Mesenchymal stem cell (in vitro differentiated cells and primary cell): ENCODE measurements around the gene PURA.
A peak's percentile ranks its signal among the peaks of the same experiment; 100 is the strongest.
"Not testable (repeated sequence)": the region's sequence is repeated elsewhere in the genome, so short reads cannot be mapped to it uniquely, and the experiment has no call there.

Experiments
- DNase-seq: peaks from one replicate; pipeline ENCODE4 v3.0.0-alpha.2; 2013
- H2AFZ ChIP-seq: one replicate; pipeline ENCODE4 v1.6.1; 2013; ENCODE audit warnings: low read depth, mild to moderate bottlenecking, control low read depth, inconsistent platforms, low read length, moderate library complexity
- H2AK5ac ChIP-seq: 2 replicates; pipeline ENCODE4 v1.6.1; 2013; ENCODE audit warnings: low read length, moderate library complexity, mild to moderate bottlenecking, inconsistent platforms; ENCODE audit not compliant: severe bottlenecking
- H2BK120ac ChIP-seq: one replicate; pipeline ENCODE4 v1.6.1; 2013; ENCODE audit warnings: low read depth, mild to moderate bottlenecking, inconsistent platforms, low read length, moderate library complexity
- H2BK12ac ChIP-seq, 2 experiments: one replicate each; pipeline ENCODE4 v1.6.1; 2013; ENCODE audit warnings: inconsistent platforms in 2 of 2, low read length in 2 of 2, mild to moderate bottlenecking in 2 of 2, moderate library complexity in 2 of 2, control low read depth in 1 of 2
- H2BK15ac ChIP-seq: one replicate; pipeline ENCODE4 v1.6.1; 2013; ENCODE audit warnings: mild to moderate bottlenecking, low read depth, inconsistent platforms; ENCODE audit not compliant: poor library complexity, severe bottlenecking
- H2BK5ac ChIP-seq: 2 replicates; pipeline ENCODE4 v1.6.1; 2013; ENCODE audit warnings: low read depth, mild to moderate bottlenecking, low read length, control low read depth, inconsistent platforms; ENCODE audit not compliant: poor library complexity, severe bottlenecking
- H3K14ac ChIP-seq, 2 experiments: one replicate each; pipeline ENCODE4 v1.6.1; 2013; ENCODE audit warnings: inconsistent platforms in 2 of 2, low read length in 2 of 2, control low read depth in 1 of 2, mild to moderate bottlenecking in 1 of 2, moderate library complexity in 1 of 2
- H3K18ac ChIP-seq, 2 experiments: one replicate each; pipeline ENCODE4 v1.6.1; 2013; ENCODE audit warnings: inconsistent platforms in 2 of 2, low read length in 2 of 2, control low read depth in 1 of 2, low read depth in 1 of 2, mild to moderate bottlenecking in 1 of 2
- H3K23ac ChIP-seq, 2 experiments: one replicate each; pipeline ENCODE4 v1.6.1; 2013; ENCODE audit warnings: inconsistent platforms in 2 of 2, low read length in 2 of 2, mild to moderate bottlenecking in 2 of 2, moderate library complexity in 2 of 2, control low read depth in 1 of 2
- H3K27ac ChIP-seq: 2 replicates; pipeline ENCODE4 v1.5.1; 2013; ENCODE audit warnings: mild to moderate bottlenecking, moderate library complexity, low read length, control low read depth, inconsistent platforms; ENCODE audit not compliant: poor library complexity, severe bottlenecking
- H3K27me3 ChIP-seq, 2 experiments: 2 replicates each; pipeline versions ENCODE4 v1.6.1 to v1.7.0; 2013; ENCODE audit warnings: low read length in 2 of 2, mild to moderate bottlenecking in 2 of 2, moderate library complexity in 2 of 2, control low read depth in 1 of 2, inconsistent platforms in 1 of 2; ENCODE audit not compliant: control insufficient read depth in 1 of 2, insufficient read depth in 1 of 2
- H3K36me3 ChIP-seq, 2 experiments: 2 replicates each; pipeline versions ENCODE4 v1.6.1 to v1.7.0; 2013; ENCODE audit warnings: low read length in 2 of 2, control low read depth in 1 of 2, inconsistent platforms in 1 of 2, low read depth in 1 of 2, mild to moderate bottlenecking in 1 of 2; ENCODE audit not compliant: insufficient read depth in 2 of 2, control insufficient read depth in 1 of 2
- H3K4ac ChIP-seq, 2 experiments: one replicate each; pipeline ENCODE4 v1.6.1; 2013; ENCODE audit warnings: inconsistent platforms in 2 of 2, low read length in 2 of 2, mild to moderate bottlenecking in 2 of 2, moderate library complexity in 2 of 2, control low read depth in 1 of 2, low read depth in 1 of 2
- H3K4me1 ChIP-seq: 2 replicates; pipeline ENCODE4 v1.6.1; 2013; ENCODE audit warnings: low read depth, low read length, control low read depth; ENCODE audit not compliant: control insufficient read depth, insufficient read depth
- H3K4me2 ChIP-seq: 2 replicates; pipeline ENCODE4 v1.6.1; 2013; ENCODE audit warnings: low read length, mild to moderate bottlenecking, inconsistent platforms; ENCODE audit not compliant: poor library complexity, severe bottlenecking
- H3K4me3 ChIP-seq, 2 experiments: 2 replicates each; pipeline versions ENCODE4 v1.5.1 to v1.7.0; 2013; ENCODE audit warnings: low read length in 2 of 2, mild to moderate bottlenecking in 2 of 2, control low read depth in 1 of 2, low read depth in 1 of 2; ENCODE audit not compliant: insufficient read depth in 1 of 2
- H3K79me1 ChIP-seq: replicated peaks from 2 replicates; pipeline ENCODE4 v1.6.1; 2013; ENCODE audit warnings: mild to moderate bottlenecking, control low read depth, low read length, inconsistent platforms; ENCODE audit not compliant: poor library complexity, severe bottlenecking
- H3K9ac ChIP-seq: 2 replicates; pipeline ENCODE4 v1.7.0; 2013; ENCODE audit warnings: mild to moderate bottlenecking, low read length, moderate library complexity
- H3K9me3 ChIP-seq: 2 replicates; pipeline ENCODE4 v1.7.0; 2013; ENCODE audit warnings: mild to moderate bottlenecking, low read length; ENCODE audit not compliant: control insufficient read depth
- H4K8ac ChIP-seq: one replicate; pipeline ENCODE4 v1.6.1; 2013; ENCODE audit warnings: inconsistent platforms, mild to moderate bottlenecking, low read length, moderate library complexity
- H4K91ac ChIP-seq: one replicate; pipeline ENCODE4 v1.6.1; 2013; ENCODE audit warnings: mild to moderate bottlenecking, low read length, inconsistent platforms
- WGBS: methylation state at CpG from one replicate; pipeline ENCODE4 v1.1.7; 2013; ENCODE audit warnings: mixed read lengths; 5-methylcytosine and 5-hydroxymethylcytosine counted together

Gene PURA

DNA sequence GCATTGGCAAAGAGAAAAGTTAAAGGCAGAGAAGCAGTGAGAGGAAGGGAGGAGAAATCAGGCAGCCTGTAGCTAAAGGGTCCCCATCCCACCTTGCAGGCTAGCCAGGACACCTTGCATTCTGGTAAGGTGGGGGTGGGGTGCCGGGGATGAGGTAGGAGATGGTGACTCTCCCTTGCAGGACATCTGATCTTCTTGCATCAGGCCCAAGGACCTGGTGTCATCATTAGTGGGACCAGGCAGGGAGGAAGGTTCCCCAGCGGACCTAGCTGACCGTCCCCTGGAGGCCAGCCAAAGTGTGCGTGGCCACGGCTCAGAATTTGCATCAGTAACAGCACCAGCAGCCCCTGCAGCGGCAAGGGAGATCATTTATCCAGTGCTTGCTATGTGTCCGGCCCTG, 39.3 kb downstream of the PURA start:
- Histone ChIP-seq H3K9ac (no peak overlapping the region), H3K27ac (no peak overlapping the region), H3K79me1 (peaks cover 3% of the 10 kb centered on the region), H2BK15ac (no peak overlapping the region), H3K23ac (no peak overlapping the region), H2BK12ac (no peak overlapping the region), H3K4me3 (no peak overlapping the region), H3K4me1 (peaks cover 3% of the 10 kb centered on the region), H3K4me2 (no peak overlapping the region), H2AK5ac (no peak overlapping the region), H4K8ac (no peak overlapping the region), H3K27me3 (peaks cover 0 to 36% of the 10 kb centered on the region in 2 experiments), H2AFZ (no peak overlapping the region), H3K9me3 (no peaks in the 10 kb centered on the region), H3K18ac (no peak overlapping the region), H3K4ac (no peak overlapping the region), H4K91ac (no peak overlapping the region), H3K36me3 (no peaks in the 10 kb centered on the region), H2BK5ac (no peak overlapping the region), H2BK120ac (no peak overlapping the region), H3K14ac (no peak overlapping the region)
- DNase-seq, result no peak
- WGBS, result 73% methylated on average over 7 of the region's 7 CpGs

DNA sequence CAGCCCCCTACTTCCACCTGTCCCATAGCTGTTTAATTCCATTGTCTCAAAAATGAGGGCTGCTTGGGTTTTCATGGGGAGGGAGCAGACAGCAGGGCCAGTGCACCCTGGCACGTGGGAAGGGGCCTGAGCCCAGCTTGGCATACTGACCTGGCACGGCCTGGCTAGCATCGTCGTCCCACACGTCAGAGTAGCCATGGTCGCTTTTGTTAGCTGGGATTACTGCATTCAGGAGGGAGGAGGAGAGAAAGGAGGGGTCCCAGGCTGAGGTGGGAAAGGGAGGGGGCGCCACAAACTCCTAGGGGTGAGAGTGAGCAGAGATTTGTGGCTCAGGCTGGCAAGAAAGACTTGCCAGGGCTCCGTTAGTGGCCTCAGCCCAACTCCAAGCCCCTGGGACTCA, 40.0 kb downstream of the PURA start:
- 56% methylated on average over 7 of the region's 8 CpGs for WGBS
- Histone ChIP-seq H2BK12ac (no peak overlapping the region), H3K4me1 (peaks cover 3% of the 10 kb centered on the region), H2AFZ (no peak overlapping the region), H3K79me1 (peaks cover 3% of the 10 kb centered on the region), H3K23ac (peak overlapping the region in 1 of 2 experiments; percentile 1), H2AK5ac (no peak overlapping the region), H3K9ac (peak overlapping the region; percentile 20), H3K27me3 (peaks cover 0 to 31% of the 10 kb centered on the region in 2 experiments), H2BK120ac (no peak overlapping the region), H3K18ac (no peak overlapping the region), H3K36me3 (no peaks in the 10 kb centered on the region), H3K4me2 (no peak overlapping the region), H4K91ac (no peak overlapping the region), H3K4me3 (no peak overlapping the region), H2BK15ac (no peak overlapping the region), H2BK5ac (no peak overlapping the region), H4K8ac (no peak overlapping the region), H3K9me3 (no peaks in the 10 kb centered on the region), H3K27ac (no peak overlapping the region), H3K14ac (no peak overlapping the region), H3K4ac (no peak overlapping the region)
- no peak for DNase-seq

DNA sequence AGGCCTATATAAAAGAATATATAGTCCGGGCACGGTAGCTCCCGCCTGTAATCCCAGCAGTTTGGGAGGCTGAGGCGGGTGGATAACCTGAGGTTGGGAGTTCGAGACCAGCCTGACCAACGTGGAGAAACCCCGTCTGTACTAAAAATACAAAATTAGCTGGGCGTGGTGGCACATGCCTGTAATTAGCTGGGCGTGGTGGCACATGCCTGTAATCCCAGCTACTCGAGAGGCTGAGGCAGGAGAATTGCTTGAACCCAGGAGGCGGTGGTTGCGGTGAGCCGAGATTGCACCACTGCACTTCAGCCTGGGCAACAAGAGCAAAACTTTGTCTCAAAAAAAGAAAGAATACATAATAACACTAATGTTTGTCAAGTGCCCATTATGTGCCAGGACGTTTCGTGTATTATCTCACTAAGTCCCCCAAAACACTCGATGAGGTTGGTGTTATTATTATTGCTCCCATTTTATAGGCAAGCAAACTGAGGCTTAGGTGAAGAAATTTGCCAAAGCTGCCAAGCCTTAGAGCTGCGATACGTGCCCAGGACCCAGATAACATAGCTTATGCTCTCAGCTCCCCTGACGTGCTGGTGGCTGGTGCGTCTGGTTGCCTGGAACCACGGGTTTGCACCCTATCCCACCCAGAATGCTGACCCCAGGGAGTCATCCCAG, 40.9 kb downstream of the PURA start:
- H2BK15ac ChIP-seq, H4K91ac ChIP-seq, H3K14ac ChIP-seq, DNase-seq, H3K27ac ChIP-seq, H2BK12ac ChIP-seq, H3K4me2 ChIP-seq, H3K4me3 ChIP-seq, H3K4me1 ChIP-seq, H2AK5ac ChIP-seq, H3K79me1 ChIP-seq, H3K4ac ChIP-seq, H4K8ac ChIP-seq, H3K9me3 ChIP-seq, H3K23ac ChIP-seq, H2AFZ ChIP-seq, H2BK120ac ChIP-seq, H3K18ac ChIP-seq, H3K36me3 ChIP-seq, H2BK5ac ChIP-seq: not testable (repeated sequence)
- WGBS, result 89% methylated on average over 19 of the region's 21 CpGs
- Histone ChIP-seq H3K9ac (peak overlapping the region; percentile 20), H3K27me3 (peaks cover 0 to 24% of the 10 kb centered on the region in 2 experiments)

DNA sequence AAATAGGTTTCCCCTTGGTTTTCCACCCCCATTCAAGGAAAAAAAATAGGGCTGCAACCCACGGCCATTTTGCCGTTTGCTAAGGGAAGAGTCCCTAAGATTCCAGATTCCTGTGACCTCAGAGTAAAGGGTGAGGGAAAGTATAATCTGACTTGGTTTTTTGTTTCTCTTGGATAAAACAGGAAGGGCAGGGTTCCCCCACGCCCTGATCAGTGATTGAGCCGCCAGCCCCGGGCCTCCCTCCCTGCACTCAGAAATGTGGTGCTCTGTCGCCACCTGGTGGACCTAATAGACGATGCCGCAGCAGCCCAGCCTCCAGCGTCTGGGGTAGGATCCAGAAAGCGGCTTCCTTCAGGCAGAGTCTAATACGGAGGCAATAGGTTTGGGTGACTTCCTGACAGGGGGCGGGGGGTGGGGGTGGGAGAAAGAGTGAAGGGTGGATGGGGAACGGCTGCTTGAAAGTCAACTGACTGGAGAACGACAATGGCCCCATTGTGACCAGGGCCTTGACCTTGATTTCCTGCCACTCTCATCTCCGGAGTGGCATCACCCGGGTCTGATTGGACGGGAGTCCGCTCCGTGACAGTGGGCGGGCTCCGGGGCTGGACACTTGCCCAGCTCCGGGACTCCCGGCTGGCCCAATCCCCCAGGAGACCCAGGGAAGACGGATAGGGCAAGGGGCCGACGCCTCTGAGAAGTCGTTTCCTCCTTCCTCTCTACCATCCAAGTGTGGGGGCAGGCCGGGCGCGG, 43.3 kb downstream of the PURA start:
- H2BK5ac ChIP-seq, result no peak overlapping the region
- H3K4me2 ChIP-seq, result peak overlapping the region; percentile 78

More for the DNA sequence above, 43.3 kb downstream of the PURA start:
- Histone ChIP-seq H3K18ac (no peak overlapping the region), H3K4ac (no peak overlapping the region), H3K79me1 (no peaks in the 10 kb centered on the region), H3K27ac (no peak overlapping the region), H3K9ac (peak overlapping the region; percentile 89), H3K36me3 (no peaks in the 10 kb centered on the region), H3K4me1 (peaks cover 3% of the 10 kb centered on the region), H4K91ac (no peak overlapping the region), H2AFZ (peak overlapping the region; percentile 51), H2BK15ac (no peak overlapping the region), H2AK5ac (no peak overlapping the region), H4K8ac (peak overlapping the region; percentile 83), H3K4me3 (peak overlapping the region; percentile 9 to 73), H3K27me3 (peaks cover 0 to 14% of the 10 kb centered on the region in 2 experiments), H2BK120ac (no peak overlapping the region), H3K9me3 (no peaks in the 10 kb centered on the region), H2BK12ac (no peak overlapping the region), H3K14ac (no peak overlapping the region), H3K23ac (no peak overlapping the region)
- WGBS, result 10% methylated on average over 28 of the region's 30 CpGs
- peak; percentile 83 for DNase-seq
